Cardiac fibroblast (primary cell): ENCODE measurements around the gene SAMD10.

ENCODE experiments used
- DNase-seq, 2 donors: peaks; one replicate each; pipeline versions ENCODE4 v3.0.0 to v3.0.0-alpha.2; 2010; ENCODE audit warnings: low read depth in 2 of 2
- H3K4me3 ChIP-seq, 2 donors: replicated peaks in 1 of 2; 1 replicate in 1 of 2; 2 replicates in 1 of 2; pipeline ENCODE4 v1.5.1; 2011; ENCODE audit warnings: low read depth in 2 of 2, low read length in 2 of 2, mild to moderate bottlenecking in 2 of 2, moderate library complexity in 1 of 2
- CTCF ChIP-seq: IDR thresholded peaks from one replicate; pipeline ENCODE4 v1.5.1; 2011; ENCODE audit warnings: low read depth, mild to moderate bottlenecking, low read length, inconsistent platforms

Gene SAMD10

GRCh38 chr20:63946986-63947637 lies 32.3 kb downstream of the SAMD10 start:
- no peak for TF ChIP-seq CTCF
- H3K4me3 ChIP-seq = no peak overlapping the region
- DNase-seq = no peak

GRCh38 chr20:63945921-63946920 lies 33.2 kb downstream of the SAMD10 start:
- no peak overlapping the region for H3K4me3 ChIP-seq
- DNase-seq = no peak
- no peak for TF ChIP-seq CTCF

GRCh38 chr20:63945031-63945658 lies 34.3 kb downstream of the SAMD10 start:
- H3K4me3 ChIP-seq = no peak overlapping the region
- no peak for DNase-seq
- TF ChIP-seq CTCF = no peak

- no peak for TF ChIP-seq CTCF
- no peak for DNase-seq
- no peak overlapping the region for H3K4me3 ChIP-seq
These were observed 35.1 kb downstream of the SAMD10 start for GRCh38 chr20:63944078-63944941.

- H3K4me3 ChIP-seq = no peak overlapping the region
- no peak for DNase-seq
- no peak for TF ChIP-seq CTCF
These were observed 35.7 kb downstream of the SAMD10 start for GRCh38 chr20:63943808-63944077.
